Duodenal mucosa (tissue), 2 donors: ENCODE data around the gene TBC1D16.
A peak's percentile ranks its signal among the peaks of the same experiment; 100 is the strongest.
"Not testable (repeated sequence)": the region's sequence is repeated elsewhere in the genome, so short reads cannot be mapped to it uniquely, and the experiment has no call there.

Experiments
- H3K27ac ChIP-seq: one replicate; pipeline ENCODE4 v1.7.0; 2013; ENCODE audit warnings: low read depth, low read length
- H3K27me3 ChIP-seq, 2 donors: one replicate each; pipeline ENCODE4 v1.7.0; 2013; ENCODE audit warnings: low read length in 2 of 2, control low read depth in 1 of 2; ENCODE audit not compliant: insufficient read depth in 2 of 2, control insufficient read depth in 1 of 2
- H3K36me3 ChIP-seq, 2 donors: one replicate each; pipeline ENCODE4 v1.7.0; 2013; ENCODE audit warnings: low read length in 2 of 2, control low read depth in 1 of 2; ENCODE audit not compliant: insufficient read depth in 2 of 2, control insufficient read depth in 1 of 2
- H3K4me1 ChIP-seq, 2 donors: one replicate each; pipeline ENCODE4 v1.7.0; 2013; ENCODE audit warnings: low read length in 2 of 2, control low read depth in 1 of 2; ENCODE audit not compliant: insufficient read depth in 2 of 2, control insufficient read depth in 1 of 2
- H3K4me3 ChIP-seq, 2 donors: one replicate each; pipeline ENCODE4 v1.7.0; 2013; ENCODE audit warnings: low read length in 2 of 2, low read depth in 1 of 2
- H3K9ac ChIP-seq, 2 donors: one replicate each; pipeline ENCODE4 v1.7.0; 2013; ENCODE audit warnings: low read length in 2 of 2, low read depth in 1 of 2
- H3K9me3 ChIP-seq, 2 donors: one replicate each; pipeline ENCODE4 v1.7.0; 2013; ENCODE audit warnings: low read length in 2 of 2, control low read depth in 1 of 2; ENCODE audit not compliant: control insufficient read depth in 1 of 2

TBC1D16 gene

GRCh38 chr17:80003969-80004368 is 31.7 kb downstream of the TBC1D16 start:
- no peak overlapping the region for H3K4me3 ChIP-seq
- no peaks in the 10 kb centered on the region for H3K27me3 ChIP-seq
- H3K36me3 ChIP-seq, result no peaks in the 10 kb centered on the region
- no peaks in the 10 kb centered on the region for H3K9me3 ChIP-seq
- no peak overlapping the region for H3K9ac ChIP-seq
- H3K27ac ChIP-seq, result no peak overlapping the region
- H3K4me1 ChIP-seq, result peaks cover 13 to 23% of the 10 kb centered on the region in 2 donors

DNA sequence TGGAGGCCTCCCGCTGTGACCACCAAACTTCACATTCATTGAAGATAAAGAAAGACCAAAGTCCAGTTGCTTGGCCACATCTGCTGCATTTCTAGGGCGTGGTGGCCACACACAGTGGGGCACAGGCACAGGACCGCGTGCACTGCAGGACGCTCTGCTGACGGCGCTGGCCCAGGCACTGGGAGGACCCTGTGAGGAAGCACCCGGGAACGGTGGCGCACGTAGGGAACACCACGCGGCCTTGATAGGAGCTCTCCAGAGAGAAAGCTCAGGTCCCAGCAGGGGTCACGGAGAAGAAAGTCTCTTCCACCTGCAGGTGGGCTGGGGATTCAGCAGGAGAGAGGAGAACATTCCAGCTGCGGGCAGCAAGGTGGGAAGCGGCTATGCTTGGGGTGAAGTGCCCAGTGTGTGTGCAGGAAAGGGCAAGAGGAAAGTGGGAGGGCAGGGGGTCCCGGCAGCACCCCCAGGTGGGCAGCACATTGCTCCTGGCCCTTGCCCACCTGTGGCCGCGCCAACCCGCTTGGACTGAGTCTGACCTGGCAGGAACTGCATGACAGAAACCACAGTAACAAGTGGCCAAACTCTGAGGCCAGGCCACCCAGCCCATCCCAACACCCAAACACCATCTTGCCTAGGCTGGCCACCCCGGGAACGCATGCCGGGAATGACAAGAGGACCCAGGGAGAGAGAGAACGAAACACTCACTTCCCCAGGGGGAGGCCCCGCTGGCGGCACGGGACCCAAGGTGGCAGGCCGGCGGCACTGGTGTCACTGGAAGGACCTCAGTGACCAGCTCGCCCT is 32.8 kb downstream of the TBC1D16 start:
- Histone ChIP-seq H3K4me3 (no peak overlapping the region), H3K9ac (peak overlapping the region in 1 of 2 donors; percentile 15)

DNA sequence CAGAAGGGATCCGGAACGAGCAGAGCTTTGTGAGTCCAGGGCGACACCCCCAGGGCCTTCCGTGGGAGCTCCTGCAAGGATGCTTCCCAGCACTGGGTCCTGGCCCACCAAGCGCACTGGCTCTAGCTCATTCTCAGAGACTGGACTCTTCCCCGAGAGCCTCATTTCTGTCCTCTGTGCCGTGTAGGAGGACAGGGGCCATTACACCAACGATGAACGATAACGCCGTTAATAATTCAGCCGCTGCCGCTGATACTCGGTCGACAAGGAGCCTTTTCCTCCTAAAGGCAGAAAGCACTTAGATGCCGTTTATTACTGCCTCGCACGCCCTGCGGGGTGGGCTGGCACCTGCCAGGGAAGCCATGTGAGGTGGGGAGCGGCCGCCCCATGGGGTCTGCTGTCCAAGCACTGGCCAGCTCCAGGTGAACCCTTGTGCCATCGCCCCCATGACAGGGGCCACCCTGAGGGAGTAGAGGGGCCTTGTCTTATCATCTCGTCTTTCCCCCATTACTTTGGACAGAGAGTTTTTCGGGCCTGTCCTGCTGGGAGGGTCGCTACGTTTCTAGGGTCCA is 33.5 kb downstream of the TBC1D16 start:
- H3K4me1 ChIP-seq, result peaks cover 13 to 17% of the 10 kb centered on the region in 2 donors
- no peak overlapping the region for H3K9ac ChIP-seq
- H3K27ac ChIP-seq, result no peak overlapping the region
- no peaks in the 10 kb centered on the region for H3K27me3 ChIP-seq
- no peak overlapping the region for H3K4me3 ChIP-seq
- H3K9me3 ChIP-seq, result no peaks in the 10 kb centered on the region
- no peaks in the 10 kb centered on the region for H3K36me3 ChIP-seq

More for the DNA sequence above, 32.8 kb downstream of the TBC1D16 start:
- H3K9me3 ChIP-seq, result no peaks in the 10 kb centered on the region
- H3K36me3 ChIP-seq, result no peaks in the 10 kb centered on the region
- no peaks in the 10 kb centered on the region for H3K27me3 ChIP-seq
- H3K27ac ChIP-seq, result no peak overlapping the region
- H3K4me1 ChIP-seq, result peaks cover 13 to 17% of the 10 kb centered on the region in 2 donors

DNA sequence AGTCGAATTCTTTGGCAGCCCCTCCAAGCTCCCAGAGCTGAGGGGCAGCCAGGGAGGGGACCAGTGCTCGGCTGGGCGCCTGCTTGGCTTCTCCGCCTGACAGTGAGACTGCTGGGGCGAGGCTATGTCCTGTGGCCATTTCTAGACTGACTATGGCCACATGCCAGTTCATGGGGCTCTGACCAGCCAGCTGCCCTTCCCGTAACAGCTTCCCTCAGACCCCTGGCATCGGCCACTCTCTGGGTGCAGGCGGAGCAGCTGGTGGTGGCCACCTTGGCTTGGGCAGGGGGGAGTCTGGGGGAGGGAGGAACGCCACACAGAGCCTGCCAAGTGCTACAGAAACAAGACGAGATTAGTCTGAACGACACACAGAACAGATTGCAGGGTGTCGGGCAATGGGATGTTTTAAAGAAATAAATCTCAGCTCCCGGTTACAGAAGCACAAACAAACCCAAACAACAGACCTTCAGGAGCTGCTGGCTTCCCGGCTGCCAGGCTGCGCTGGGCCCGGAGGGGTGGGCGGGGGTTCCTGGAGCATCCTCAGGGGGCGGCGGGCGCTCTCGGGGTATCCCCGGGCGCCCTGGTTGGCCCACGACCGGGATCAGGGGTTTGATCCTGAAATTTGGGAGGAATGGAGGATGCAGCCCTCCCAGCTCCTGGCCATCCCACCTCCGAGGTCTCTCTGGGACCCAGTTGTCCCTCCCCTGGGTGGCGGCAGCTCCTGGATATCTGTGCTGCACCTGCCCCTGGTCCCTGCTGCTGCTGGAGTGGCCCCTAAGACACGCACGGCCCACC is 34.5 kb downstream of the TBC1D16 start:
- Histone ChIP-seq H3K36me3 (no peaks in the 10 kb centered on the region), H3K4me1 (peaks cover 13 to 17% of the 10 kb centered on the region in 2 donors), H3K9me3 (no peaks in the 10 kb centered on the region), H3K27me3 (no peaks in the 10 kb centered on the region), H3K27ac (no peak overlapping the region), H3K4me3 (no peak overlapping the region), H3K9ac (no peak overlapping the region)

DNA sequence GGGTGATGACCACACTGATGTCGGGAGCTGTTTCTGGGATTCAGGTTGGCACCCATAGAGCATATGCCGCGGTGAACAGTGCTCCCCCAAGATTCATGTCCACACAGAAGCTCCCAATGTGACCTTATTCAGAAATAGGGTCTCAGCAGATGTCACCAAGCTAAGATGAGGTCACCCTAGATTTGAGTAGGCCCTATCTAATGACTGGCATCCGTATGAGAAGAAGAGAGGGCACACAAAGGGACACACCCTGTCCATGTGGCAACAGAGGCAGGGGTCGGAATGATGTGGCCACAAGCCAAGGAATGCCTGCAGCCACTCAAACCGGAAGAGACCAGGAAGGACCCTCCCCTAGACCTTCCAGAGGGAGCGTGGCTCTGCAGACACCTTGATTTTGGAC is 35.5 kb downstream of the TBC1D16 start:
- H3K36me3 ChIP-seq, result no peaks in the 10 kb centered on the region
- H3K9ac ChIP-seq, result no peak overlapping the region
- H3K4me3 ChIP-seq, result no peak overlapping the region
- no peaks in the 10 kb centered on the region for H3K9me3 ChIP-seq
- H3K4me1 ChIP-seq, result peaks cover 11 to 13% of the 10 kb centered on the region in 2 donors
- no peak overlapping the region for H3K27ac ChIP-seq
- H3K27me3 ChIP-seq, result no peaks in the 10 kb centered on the region

DNA sequence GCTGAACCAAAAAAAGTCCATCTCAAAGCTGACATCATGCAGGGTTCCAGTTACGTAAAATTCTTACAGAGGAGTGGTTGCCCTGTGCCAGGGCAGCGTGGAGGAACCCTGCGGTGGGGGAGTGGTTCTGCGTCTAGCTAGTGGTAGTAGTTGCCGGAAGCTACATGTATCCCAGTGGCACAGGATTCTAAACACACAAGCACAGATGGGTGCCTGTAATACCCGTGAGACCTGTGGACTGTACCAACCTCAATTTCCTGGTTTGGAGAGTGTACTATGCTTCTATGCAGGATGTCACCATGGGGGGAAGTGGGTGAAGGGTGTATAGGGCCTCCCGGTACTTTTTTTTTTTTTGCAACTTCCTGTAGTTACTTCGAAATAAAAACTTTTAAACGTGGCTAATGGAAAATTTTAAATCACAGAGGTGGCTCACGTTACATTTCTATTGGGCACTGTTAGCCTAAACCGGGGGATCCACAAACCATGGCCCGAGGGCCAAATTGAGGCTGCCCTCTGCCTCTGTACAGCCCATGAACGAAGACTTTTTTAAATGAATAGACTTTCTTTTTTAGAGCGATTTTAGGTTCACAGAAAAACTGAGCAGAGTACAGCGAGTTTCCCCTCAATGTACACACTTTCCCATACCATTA is 38.5 kb downstream of the TBC1D16 start:
- Histone ChIP-seq H3K4me3 (no peak overlapping the region), H3K9me3 (no peaks in the 10 kb centered on the region), H3K4me1 (peaks cover 20 to 21% of the 10 kb centered on the region in 2 donors), H3K9ac (no peak overlapping the region), H3K27ac (no peak overlapping the region), H3K27me3 (no peaks in the 10 kb centered on the region), H3K36me3 (no peaks in the 10 kb centered on the region)

DNA sequence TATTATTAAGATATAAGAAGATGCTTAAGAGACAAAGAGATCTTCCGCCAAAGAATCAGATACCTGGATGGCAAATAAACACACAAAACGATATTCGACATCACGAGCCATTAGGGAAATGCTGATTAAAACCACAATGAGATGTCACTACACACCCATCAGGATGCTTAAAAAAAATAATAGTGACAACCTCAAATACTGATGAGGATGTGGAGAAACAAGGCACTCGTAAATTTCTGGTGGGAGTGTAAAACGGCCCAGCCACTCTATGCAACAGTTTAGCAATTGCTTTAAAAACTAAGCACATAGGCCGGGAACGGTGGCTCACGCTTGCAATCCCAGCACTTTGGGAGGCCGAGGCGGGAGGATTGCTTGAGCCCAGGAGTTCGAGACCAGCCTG is 39.4 kb downstream of the TBC1D16 start:
- Histone ChIP-seq H3K27ac (no peak overlapping the region), H3K27me3 (no peaks in the 10 kb centered on the region), H3K9me3 (no peaks in the 10 kb centered on the region), H3K9ac (no peak overlapping the region), H3K4me1 (peaks cover 26% of the 10 kb centered on the region in 2 donors), H3K4me3 (no peak overlapping the region), H3K36me3 (no peaks in the 10 kb centered on the region)

GRCh38 chr17:79995696-79996095 is 40.0 kb downstream of the TBC1D16 start:
- H3K4me3 ChIP-seq, result no peak overlapping the region
- peaks cover 32% of the 10 kb centered on the region in 2 donors for H3K4me1 ChIP-seq
- H3K27me3 ChIP-seq, result no peaks in the 10 kb centered on the region
- H3K27ac ChIP-seq, result no peak overlapping the region
- no peak overlapping the region for H3K9ac ChIP-seq
- H3K9me3 ChIP-seq, result no peaks in the 10 kb centered on the region
- H3K36me3 ChIP-seq, result no peaks in the 10 kb centered on the region

- Histone ChIP-seq H3K27me3 (no peaks in the 10 kb centered on the region), H3K4me3 (no peak overlapping the region), H3K27ac (no peak overlapping the region), H3K36me3 (no peaks in the 10 kb centered on the region), H3K9me3 (no peaks in the 10 kb centered on the region), H3K9ac (no peak overlapping the region), H3K4me1 (peaks cover 43% of the 10 kb centered on the region in 2 donors)
These were observed 41.1 kb downstream of the TBC1D16 start for GRCh38 chr17:79994602-79995001.

DNA sequence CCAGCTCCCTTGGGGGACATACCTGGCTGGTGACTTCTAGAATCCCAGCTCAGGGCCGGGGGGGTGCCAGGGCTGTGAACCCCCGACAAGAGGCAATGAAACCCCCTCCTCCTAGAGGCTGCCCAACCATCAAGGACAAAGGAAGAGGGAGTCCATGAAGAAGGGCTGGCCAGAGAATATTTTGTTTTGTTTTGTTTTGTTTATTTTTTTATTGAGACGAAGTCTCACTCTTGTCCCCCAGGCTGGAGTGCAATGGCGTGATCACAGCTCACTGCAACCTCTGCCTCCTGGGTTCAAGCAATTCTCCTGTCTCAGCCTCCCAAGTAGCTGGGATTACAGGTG is 41.5 kb downstream of the TBC1D16 start:
- not testable (repeated sequence) for H3K27me3 ChIP-seq, H3K27ac ChIP-seq, H3K9me3 ChIP-seq, H3K36me3 ChIP-seq
- peak overlapping the region in 1 of 2 donors; percentile 5 for H3K9ac ChIP-seq
- H3K4me1 ChIP-seq, result peaks cover 47% of the 10 kb centered on the region in 2 donors
- H3K4me3 ChIP-seq, result peak overlapping the region in 1 of 2 donors; percentile 4
